ENCODE results near the gene DGCR8. TPM values are rescaled to one million over a fixed set of nuclear protein-coding genes. Genes with fewer than 3 reads are reported as not detected.

DGCR8 gene
- total and polyA plus RNA-seq, 12 donors, result 8.3 to 26.3 (median 14.0) TPM

DNA sequence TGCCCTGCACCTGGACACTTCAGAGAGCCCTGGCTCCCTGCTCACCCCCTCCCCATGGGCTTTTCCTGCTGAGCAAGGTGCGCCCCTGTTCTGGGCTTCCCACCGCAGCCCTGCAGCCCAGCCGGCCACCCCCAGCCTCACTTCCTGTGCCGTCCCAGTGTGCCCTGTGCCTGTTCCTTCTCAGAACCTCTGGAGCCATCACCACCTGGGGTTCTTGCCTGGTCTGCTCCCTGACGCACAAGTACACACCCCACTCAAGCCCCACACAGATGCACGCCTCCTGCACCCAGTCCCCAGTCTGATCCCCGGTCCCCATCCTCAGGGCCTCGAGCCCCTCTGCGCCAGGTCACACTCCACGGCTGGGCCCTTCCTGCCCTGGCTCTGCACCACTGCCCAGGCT lies 23.9 kb upstream of the DGCR8 start:
- no peaks in the 10 kb centered on the region for H3K27me3 ChIP-seq
- ATAC-seq (no peak), DNase-seq (no peak)
- no peak overlapping the region for H3K27ac ChIP-seq
- intact Hi-C loops (cut with DNase I), result no loop called here
- WGBS, 2 donors, result 84 to 87% methylated on average over 10 of the region's 10 CpGs
- H3K9me3 ChIP-seq, result no peaks in the 10 kb centered on the region
- TF ChIP-seq, protein P1, sequence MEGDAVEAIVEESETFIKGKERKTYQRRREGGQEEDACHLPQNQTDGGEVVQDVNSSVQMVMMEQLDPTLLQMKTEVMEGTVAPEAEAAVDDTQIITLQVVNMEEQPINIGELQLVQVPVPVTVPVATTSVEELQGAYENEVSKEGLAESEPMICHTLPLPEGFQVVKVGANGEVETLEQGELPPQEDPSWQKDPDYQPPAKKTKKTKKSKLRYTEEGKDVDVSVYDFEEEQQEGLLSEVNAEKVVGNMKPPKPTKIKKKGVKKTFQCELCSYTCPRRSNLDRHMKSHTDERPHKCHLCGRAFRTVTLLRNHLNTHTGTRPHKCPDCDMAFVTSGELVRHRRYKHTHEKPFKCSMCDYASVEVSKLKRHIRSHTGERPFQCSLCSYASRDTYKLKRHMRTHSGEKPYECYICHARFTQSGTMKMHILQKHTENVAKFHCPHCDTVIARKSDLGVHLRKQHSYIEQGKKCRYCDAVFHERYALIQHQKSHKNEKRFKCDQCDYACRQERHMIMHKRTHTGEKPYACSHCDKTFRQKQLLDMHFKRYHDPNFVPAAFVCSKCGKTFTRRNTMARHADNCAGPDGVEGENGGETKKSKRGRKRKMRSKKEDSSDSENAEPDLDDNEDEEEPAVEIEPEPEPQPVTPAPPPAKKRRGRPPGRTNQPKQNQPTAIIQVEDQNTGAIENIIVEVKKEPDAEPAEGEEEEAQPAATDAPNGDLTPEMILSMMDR (IDR thresholded peaks at IDR 0.05), result no peak
- peaks cover 0 to 21% (median 2%) of the 10 kb centered on the region in 9 donors for H3K4me1 ChIP-seq
- peaks cover 0 to 99% (median 53%) of the 10 kb centered on the region in 9 donors for H3K36me3 ChIP-seq
- no peak overlapping the region for H3K4me3 ChIP-seq

DNA sequence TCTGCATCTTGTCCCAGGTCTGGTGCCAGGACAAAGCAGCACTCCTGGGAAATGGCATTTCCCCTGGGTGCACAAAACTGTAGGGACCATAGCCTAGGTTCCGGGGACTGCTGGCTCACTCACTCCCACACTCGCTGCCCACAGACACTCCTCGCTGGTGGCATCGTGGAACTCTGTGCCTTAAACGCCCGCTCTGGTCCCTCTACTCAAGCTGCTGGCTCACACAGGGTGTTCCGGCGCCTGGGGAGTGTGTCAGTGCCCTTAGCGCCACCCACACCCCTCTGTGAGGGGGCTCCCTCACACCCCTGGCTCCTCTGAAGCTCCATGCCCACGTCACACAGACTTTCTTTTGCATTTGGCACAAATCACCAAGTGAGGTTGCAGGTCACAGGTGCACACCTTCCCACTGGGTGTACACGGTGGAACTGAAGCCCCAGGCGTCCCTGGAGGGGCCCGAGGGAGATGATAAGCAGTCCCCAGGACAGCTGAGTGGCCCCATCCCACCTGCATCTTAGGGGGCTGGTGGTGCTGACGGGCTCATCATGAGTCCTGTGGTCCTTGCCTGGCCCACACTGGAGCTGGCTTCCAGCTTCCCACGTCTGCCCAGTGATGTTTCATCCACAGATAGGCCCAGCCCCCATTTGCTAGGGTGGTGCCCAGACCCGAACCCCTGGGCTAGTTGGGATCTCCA lies 23.2 kb upstream of the DGCR8 start:
- TF ChIP-seq, protein P1 (IDR thresholded peaks at IDR 0.05), result no peak
- 91 to 92% methylated on average over 16 of the region's 16 CpGs for WGBS, 2 donors
- DNase-seq (no peak), ATAC-seq (no peak)
- no peak overlapping the region for H3K4me3 ChIP-seq
- H3K27me3 ChIP-seq, result no peaks in the 10 kb centered on the region
- no peaks in the 10 kb centered on the region for H3K9me3 ChIP-seq
- peaks cover 0 to 24% (median 5%) of the 10 kb centered on the region in 9 donors for H3K4me1 ChIP-seq
- intact Hi-C loops (cut with DNase I), result no loop called here
- H3K27ac ChIP-seq, result no peak overlapping the region
- H3K36me3 ChIP-seq, result peaks cover 0 to 99% (median 51%) of the 10 kb centered on the region in 9 donors

DNA sequence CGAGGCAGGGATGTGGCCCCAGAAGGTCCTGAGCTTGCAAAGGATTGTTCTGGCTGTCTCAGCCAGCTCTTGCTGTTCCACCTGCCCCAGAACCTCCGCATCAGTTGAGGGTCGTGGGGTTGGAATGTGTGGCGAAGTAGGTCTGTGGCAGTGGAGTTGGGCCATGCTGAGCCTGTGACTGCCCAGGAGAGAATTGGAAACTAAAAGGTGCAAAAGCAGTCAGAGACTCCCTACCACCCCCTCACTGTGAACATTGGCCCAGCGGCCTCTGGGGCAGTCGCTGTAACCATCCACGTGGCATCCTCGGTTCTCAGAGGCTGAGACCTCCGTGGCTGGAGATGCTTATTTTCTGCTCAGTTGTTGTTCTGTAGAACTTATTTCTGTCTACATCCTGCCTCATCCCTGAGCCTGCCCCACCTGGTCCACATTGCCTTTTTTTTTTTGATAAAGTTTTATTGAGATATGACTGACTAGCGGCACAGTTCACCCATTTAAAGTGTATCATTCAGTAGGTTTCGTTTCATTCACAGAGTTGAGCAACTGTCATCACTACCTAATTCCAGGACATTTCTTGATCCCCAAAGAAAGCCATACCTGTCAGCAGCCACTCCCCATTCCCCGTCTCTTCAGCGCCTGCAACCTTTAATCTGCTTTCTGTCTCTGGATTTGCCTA lies 22.3 kb upstream of the DGCR8 start:
- H3K27me3 ChIP-seq, result no peaks in the 10 kb centered on the region
- 95 to 97% methylated on average over 13 of the region's 13 CpGs for WGBS, 2 donors
- ATAC-seq (no peak), DNase-seq (no peak)
- H3K4me3 ChIP-seq, result no peak overlapping the region
- intact Hi-C loops (cut with DNase I), result no loop called here
- H3K4me1 ChIP-seq, result peaks cover 0 to 24% (median 5%) of the 10 kb centered on the region in 9 donors
- no peak overlapping the region for H3K27ac ChIP-seq
- H3K36me3 ChIP-seq, result peaks cover 0 to 99% (median 58%) of the 10 kb centered on the region in 9 donors
- no peaks in the 10 kb centered on the region for H3K9me3 ChIP-seq
- TF ChIP-seq, protein P1 (IDR thresholded peaks at IDR 0.05), result no peak

DNA sequence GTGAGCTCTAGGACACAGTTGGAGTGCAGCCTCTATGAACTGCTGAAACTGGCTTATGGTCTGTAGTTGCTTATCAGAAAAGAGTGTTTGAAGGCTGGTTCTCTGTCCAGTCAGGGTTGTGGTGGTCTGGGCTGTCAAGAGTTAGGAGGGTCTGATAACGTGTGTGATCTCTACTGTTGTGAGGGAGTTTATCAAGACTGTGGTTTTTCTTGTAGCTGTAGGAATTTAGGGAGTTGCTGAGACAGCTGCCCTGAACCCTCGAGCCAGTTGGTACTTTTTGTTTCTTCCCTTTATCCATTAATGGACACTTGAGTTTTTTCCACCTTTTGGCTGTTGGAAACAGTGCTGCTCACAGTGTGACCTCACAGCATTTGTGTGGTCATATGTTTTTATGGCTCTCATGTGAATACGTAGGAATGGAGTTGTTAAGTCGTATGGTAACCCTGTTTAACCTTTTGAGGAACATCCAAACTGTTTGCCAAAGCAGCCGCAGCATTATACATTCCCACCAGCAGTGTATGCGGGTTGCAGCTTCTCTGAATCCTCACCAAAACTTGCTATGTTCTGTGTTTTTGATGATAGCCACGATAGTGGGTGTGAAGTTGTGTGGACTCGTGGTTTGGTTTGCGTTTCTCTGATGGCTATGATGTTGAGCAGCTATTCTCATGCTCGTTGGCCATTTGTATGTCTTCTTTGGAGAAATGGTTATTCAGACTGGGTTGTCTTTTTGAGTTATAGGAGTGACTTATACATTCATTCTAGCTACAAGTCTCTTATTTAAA lies 20.9 kb upstream of the DGCR8 start:
- Histone ChIP-seq H3K27me3 (no peaks in the 10 kb centered on the region), H3K4me3 (no peak overlapping the region), H3K9me3 (no peaks in the 10 kb centered on the region), H3K4me1 (peaks cover 0 to 12% (median 4%) of the 10 kb centered on the region in 9 donors), H3K36me3 (peaks cover 0 to 99% (median 58%) of the 10 kb centered on the region in 9 donors), H3K27ac (no peak overlapping the region)
- intact Hi-C loops (cut with DNase I), result no loop called here
- 81 to 88% methylated on average over 10 of the region's 10 CpGs for WGBS, 2 donors
- ATAC-seq, result no peak
- DNase-seq, result no peak
- TF ChIP-seq, protein P1 (IDR thresholded peaks at IDR 0.05), result no peak

All from heart right ventricle (tissue), 16 donors.